Upper lobe of left lung (tissue), 4 donors: Measurements from ENCODE around the gene QRFP.

Experiments
- POLR2A ChIP-seq, 4 donors: fragments of 450-650 bp; IDR thresholded peaks; one replicate each; pipeline ENCODE4 v1.5.1; 2016 to 2017; ENCODE audit warnings: antibody characterized with exemption in 4 of 4, mild to moderate bottlenecking in 2 of 4
- TF ChIP-seq, protein P1 (sequence below), 6 experiments: fragments of 450-650 bp in 4 of 6; fragments of 200-600 bp in 2 of 6; sonication (generic) in 2 of 6; IDR thresholded peaks; one replicate each; pipeline ENCODE4 v1.5.1; 2016 to 2019; ENCODE audit warnings: antibody characterized with exemption in 6 of 6

DNA sequence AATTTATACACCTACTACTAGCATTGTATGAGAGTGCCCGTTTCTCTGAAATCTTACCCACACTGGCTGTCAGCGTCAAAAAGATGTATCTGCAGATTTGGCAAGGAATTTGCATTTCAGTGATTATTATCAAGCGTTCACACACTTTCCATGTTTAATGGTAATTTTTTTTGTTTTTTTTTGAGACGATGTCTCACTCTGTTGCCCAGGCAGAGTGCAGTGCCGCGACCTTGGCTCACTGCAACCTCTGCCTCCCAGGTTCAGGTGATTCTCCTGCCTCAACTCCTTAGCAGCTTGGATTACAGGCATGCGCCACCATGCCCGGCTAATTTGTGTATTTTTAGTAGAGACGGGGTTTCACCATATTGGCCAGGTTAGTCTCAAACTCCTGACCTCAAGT lies 47.3 kb downstream of the QRFP start:
- TF ChIP-seq, protein P1, sequence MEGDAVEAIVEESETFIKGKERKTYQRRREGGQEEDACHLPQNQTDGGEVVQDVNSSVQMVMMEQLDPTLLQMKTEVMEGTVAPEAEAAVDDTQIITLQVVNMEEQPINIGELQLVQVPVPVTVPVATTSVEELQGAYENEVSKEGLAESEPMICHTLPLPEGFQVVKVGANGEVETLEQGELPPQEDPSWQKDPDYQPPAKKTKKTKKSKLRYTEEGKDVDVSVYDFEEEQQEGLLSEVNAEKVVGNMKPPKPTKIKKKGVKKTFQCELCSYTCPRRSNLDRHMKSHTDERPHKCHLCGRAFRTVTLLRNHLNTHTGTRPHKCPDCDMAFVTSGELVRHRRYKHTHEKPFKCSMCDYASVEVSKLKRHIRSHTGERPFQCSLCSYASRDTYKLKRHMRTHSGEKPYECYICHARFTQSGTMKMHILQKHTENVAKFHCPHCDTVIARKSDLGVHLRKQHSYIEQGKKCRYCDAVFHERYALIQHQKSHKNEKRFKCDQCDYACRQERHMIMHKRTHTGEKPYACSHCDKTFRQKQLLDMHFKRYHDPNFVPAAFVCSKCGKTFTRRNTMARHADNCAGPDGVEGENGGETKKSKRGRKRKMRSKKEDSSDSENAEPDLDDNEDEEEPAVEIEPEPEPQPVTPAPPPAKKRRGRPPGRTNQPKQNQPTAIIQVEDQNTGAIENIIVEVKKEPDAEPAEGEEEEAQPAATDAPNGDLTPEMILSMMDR (IDR thresholded peaks at IDR 0.05) = no peak
- no peak for TF ChIP-seq POLR2A (IDR thresholded peaks at IDR 0.05)
